ENCODE measurements around the gene SEZ6.

The SEZ6 gene

DNA sequence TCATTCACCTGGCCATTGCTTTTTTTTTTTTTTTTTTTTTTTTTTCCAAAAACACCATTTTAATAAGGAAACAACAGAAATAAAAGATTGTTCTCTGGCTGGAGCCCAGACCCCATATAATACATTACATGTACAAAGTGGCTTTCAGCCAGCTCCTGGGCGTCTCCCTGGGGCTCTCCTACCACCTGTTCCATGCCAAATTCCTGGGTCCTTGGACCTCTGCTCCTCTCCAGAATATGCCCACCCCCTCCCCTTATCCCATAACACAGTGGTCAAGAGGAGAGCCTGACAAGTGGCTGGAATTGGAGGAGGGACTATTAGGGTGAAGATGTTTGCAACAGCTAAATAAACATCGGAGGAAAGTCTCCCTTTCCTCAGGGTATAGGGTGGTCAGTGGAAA is 50.9 kb downstream of the SEZ6 start:
- DNase-seq (ENCODE audit: low spot score), result no peak

DNA sequence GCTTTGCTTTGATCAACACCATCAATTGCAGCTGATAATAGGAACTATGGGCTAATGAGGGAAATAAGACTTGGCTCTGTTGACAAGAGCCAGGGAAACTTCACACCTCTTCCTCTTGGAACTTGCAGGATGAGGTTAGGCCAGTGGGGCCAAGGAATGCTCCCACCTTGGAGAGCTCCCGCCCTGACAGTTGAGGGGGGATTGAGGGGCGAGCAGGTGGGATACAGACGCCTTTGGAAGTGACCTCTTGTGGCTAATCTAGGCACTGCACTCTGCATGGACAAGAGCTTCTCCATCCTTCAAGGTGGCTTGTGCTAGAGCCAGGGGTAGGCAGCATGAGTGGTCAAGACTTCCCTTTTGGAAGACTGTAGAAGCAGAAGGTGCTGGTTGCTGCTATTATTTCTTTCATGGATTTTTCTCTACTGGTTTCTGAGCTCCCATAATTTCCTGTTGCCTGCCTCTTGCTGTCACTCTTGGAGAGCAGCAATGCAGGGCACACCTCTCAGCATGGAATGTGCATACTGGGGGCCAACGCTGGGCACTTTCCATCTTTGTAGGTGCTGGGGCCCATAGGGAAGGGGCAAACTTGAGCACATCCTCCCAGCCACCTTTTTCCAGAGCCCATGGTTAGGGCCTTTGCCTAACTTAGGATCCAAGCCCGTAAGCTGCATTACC is 52.3 kb downstream of the SEZ6 start:
- DNase-seq (ENCODE audit: low spot score), result peak; percentile 86

DNA sequence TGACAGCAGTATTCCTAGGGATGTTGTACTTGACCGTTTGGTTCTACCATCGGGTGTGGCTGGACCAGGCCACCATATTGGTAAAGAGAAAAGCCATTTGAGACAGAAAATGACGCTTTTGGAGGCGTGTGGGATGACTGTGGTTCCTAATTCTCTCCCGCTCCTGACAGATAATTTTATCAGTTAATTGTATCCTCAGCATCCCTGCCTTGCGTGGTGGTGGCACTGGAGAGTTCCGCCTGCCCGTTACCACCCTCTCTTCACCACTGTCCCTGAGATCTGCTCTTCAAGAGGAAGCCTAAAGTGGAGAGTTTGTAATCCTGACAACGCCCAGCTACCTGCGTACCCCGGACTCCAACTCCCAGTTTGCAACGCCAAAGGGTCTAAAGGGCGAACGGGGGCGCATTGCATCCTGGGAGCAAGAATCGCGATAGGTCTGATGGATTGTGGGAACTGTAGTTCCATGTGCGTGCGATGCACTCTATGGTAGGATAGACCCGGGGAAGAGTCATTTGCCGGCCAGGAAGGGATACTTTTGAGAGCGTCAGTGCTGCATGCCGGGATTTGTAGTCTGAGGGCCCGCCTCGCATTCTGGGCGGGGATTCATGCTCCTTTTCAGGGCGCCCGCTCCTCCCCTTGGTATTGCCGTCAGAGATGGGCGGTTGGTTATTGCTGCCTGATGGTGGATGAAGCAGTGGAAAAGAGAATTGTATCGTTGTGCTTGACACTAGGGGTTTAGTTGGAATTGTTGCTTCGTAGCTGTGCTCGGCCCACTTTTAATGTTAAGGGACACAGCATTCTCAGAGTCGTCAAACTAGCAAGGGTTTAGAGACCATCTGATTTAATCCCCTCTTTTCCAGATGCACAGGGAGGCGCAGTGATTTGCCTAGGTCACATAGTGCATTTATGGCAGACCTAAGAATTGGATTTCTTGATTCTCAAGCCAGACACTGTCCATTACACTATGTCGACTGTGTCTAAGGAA is 53.5 kb downstream of the SEZ6 start:
- DNase-seq (ENCODE audit: low spot score), result peak; percentile 96

DNA sequence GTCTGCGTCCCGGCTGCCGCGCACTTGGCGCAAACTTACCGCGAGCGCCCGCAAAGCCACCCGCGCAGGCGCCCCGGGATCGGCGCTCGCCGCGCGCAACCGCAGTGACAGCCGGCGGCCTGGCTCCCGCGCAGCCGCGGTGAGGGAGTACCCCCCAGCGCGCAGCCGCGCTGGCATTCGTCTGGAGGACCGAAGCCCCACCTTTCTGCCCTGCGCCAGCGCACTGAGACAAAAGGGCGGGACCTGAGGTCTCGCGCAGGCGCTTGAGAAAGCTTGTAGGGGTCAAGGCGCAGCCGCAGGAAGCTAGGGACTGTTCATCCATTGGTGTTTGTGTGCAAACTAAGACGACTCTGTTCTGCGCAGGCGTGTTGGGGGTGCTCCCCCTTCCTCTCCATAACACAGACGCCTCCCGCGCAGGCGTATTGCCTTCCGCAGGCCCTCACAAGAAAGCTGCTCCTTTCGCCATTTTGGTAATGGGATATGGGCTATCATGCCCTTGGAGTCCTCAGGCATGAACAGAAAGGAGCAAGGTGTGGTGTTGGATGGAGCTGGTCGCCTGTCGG is 54.3 kb downstream of the SEZ6 start, which contains the start of gene PHF12:
Gene PHF12 (minus strand): TSS at position 91 of the 563 bp plus-strand sequence. CDS start 558 bp downstream, outside the sequence.
- peak; percentile 100 for DNase-seq (ENCODE audit: low spot score)

DNA sequence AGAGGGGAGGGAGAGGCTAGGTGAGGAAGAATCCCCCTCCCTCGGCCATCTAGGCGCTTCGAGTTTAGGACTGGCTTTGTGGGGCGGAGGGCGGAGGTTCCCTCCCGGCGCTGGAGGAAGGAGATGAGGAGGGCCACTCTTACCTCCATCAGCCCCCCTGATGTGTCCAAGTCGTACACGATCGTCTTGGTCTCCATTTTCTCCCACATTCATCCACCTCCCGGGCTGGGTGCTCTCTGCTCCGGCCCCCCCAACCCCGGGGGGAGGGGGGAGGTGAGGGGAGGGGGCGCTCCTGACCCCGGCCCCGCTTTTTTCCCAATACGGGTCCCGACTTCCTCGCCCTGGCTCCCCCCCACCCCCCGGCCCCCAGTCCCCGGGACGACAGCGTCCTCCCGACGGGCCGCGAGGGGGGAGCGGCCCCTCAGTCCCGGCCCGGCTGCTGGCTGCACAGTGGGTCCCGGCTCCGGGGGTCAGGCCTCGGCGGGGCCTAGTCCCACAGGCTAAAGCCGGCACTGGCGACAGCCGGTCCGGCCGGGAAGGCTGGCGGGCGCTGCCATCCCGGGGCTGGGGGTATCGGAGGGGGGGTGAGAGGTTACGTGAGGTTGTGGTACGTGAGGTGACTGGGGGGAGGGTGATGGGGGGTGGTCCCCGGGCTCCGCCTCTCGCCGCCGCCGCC is 54.9 kb downstream of the SEZ6 start:
- no peak for DNase-seq (ENCODE audit: low spot score)

DNA sequence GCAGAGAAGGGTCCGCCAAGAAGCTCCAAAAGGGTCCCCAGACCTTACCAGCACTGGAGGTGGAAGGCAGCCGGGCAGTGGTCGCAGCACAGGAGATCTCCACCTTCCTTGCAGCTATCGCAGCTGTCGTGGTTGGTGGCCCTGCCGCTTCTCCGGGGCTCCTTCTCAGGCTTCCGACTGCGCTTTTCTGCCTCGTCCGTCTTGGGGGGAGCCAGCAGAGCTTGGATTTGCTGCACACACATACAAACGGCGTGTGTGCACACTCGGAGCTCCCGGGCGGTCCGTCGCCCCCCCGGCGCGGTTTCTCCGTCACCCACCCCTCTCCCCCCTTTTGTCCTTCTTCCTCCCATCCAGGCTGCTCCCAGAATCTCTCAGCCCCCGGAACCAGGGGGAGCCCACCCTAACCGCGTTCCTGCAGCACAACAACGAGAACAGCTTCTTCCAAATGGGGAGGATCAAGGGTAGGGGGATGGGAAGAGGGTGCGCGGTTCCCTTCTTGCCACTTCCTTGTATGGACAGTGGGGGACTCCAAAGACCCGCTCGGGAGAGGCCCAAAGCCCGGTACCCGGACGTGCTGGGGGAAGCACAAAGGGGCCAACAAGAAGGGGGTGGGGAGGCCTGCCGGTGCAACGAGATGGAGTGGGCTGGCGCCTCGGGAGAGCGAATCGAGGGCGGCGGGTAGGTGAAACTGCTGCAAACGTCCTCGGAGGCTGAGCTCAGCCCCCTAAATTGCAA is 55.6 kb downstream of the SEZ6 start:
- peak; percentile 82 for DNase-seq (ENCODE audit: low spot score)

DNA sequence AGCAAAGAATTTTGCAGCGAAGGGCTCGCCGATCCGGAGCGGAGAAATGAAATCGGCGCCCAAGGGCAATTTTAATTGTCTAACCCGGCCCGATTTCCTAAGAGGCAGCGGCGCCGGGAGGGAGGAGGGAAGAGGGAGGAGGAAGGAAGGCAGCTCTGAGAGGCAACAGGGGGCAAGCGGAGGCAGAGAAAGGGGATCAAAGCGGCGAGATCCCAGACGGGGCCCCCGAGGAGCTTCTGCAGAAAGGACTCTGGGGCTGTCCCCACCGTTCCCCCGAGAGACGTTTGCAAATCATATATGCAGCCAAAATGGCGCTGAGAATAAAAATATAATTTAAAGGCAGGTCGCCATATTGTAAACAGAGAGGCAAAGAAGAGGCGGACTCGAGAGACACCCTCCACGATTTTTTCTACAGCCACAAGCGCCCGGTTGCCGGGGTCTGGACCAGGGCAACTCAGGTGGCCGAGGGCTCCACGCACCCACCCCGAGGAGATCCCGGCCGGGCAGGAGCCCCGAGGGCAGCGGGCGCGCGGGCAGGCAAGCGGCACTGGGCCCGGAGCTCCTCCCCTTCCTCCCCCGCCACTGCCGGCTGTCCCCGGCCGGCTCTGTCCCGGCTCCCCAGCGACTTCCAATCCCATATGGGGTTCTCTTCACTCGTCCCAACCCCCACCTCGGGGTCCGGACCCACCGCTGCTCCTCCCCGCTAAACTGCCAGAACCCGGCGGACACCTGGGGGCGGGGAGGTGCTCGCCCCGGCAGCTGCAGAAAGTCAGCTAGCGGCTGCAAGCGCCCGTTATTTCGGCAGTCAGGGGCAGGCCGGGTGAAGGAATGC is 56.4 kb downstream of the SEZ6 start:
- peak; percentile 82 for DNase-seq (ENCODE audit: low spot score)

DNA sequence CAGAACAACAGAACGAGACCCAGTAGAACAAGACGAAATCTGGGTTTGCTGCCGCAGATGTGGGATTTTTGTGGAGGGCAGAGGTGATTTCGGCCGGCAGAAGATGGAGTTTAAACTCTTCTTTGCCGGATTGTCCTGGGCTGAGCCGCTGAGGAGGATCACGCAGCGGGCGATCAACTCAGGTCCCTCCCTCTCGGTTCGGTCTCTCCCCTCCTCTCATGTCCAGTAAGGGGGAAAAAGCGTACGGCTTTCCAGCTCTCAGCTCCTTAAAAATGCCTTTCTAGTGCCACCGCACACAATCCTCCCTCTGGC is 57.0 kb downstream of the SEZ6 start:
- peak; percentile 88 for DNase-seq (ENCODE audit: low spot score)

DNA sequence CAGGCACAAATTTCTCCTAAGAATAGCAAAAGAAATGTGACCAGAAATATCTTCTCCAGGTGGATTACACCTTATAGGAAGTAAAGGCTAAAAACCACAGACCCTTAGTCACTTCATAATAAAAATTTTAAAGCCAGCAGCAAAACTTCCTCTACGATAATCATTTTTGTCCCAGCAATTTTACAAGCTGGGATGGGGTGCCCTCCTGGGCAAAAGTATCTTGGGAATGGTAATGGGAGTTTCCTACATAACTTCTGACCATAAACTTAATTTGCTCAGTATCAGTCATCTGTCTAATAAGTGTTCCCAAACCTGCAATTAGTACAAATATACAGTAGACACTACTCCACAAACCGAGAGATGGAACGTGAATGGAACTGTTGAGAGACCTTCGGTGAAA is 57.5 kb downstream of the SEZ6 start:
- no peak for DNase-seq (ENCODE audit: low spot score)

DNA sequence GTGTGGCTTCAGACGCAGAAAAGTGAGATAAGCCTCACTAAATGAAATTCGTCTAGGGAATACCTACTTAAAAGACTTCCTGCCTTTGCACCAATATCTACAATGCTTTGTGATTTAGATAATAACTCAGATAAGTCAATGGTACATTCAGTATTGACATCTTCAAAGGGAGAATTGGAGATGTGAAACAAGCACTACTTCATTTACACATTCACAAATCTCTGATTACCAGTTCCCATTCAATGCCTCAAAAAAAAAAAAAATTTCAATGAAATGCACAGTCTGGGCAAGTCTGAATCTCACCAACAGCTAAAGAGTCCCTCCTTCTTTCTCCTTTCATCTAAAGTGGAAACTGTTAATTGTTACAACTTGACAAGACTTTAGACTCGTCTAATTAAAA is 58.2 kb downstream of the SEZ6 start:
- DNase-seq (ENCODE audit: low spot score), result no peak

DNA sequence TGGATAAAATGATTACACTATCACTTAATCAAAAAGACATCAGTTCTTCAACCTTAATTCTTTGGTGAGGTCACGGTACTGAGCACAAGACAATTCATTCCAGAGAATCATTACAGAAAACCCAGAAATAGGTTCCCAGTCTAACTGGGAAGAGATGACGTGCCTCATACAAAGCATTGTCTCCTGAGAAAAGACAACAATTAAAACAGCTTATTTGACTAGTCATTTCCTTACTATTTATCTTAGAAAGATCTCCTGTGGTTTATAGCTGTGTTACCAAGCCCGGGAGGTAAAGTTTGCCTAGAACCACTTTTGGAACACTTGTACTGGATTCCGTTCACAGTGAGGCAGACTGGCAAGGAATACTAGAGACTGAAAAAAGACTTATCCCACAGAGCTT is 59.6 kb downstream of the SEZ6 start:
- DNase-seq (ENCODE audit: low spot score), result no peak

DNA sequence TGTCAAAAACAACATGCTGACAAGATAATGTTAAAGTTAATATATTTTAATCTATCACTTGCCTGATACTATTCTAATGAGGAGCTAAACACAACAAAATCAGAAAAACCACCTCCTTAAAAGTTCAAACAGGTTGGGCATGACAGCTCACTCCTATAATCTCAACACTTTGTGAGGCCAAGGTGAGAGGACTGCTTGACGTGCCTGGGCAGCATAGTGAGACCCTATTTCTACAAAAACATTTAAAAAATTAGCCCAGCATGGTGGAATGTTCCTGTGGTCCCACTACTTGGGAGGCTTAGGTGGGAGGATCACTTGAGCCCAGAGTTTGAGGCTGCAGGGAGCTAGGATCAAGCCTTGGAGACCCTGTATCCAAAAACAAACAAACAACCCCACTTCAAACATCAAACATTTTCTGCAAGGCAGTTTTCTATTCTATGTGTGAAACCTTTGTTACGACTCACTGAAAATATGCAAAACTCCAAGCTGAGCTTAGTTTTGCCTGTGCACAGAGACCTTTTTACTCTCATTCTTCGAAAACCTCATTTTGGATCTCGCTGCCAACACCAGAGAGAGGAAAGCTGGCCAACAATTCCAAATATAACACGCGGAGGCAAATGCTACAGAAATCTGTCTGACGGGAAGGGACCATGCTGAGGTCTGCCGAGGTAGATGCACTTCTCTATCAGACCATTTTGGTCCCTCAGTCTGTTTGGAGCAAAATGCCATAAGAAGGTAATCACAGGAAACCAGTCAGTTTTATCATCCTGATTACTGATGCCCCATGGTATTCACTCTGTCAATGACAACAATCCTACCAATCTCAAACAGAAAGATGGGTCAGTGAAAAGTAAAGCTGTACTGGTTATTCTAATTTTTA is 60.7 kb downstream of the SEZ6 start:
- DNase-seq (ENCODE audit: low spot score), result no peak

DNA sequence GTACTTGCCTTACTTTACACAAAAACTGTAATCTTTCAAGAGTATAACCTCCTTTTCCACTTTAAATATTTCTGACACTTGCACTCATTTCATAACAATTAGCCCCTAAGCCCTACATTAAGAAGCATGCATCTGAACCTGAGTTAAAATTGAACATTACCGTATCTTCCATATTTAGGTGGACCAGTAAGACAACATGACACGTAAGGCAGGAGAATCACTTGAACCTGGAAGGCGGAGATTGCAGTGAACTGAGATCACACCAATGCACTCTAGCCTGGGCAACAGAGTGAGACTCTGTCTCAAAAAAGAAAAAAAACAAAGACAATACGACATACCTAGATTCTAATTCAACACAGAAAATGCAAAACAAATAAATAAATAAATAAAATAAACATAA is 61.5 kb downstream of the SEZ6 start:
- DNase-seq (ENCODE audit: low spot score), result no peak

DNA sequence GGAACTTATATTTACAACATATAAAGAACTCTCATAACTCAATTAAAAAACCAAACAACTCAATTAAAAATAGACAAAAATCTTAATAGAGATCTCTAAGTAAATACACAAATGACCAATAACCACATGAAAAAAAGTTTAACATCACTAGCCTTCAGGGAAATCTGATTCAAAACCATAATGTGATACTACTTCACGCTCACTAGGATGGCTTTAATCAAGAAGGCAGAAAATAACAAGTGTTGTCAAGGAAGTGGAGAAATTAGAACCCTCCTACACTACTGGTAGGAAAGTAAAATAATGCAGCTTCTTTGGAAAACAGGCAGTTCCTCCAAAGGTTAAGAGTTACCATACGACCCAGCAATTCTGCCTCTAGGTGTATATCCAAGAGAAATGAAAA is 62.9 kb downstream of the SEZ6 start:
- DNase-seq (ENCODE audit: low spot score), result no peak

DNA sequence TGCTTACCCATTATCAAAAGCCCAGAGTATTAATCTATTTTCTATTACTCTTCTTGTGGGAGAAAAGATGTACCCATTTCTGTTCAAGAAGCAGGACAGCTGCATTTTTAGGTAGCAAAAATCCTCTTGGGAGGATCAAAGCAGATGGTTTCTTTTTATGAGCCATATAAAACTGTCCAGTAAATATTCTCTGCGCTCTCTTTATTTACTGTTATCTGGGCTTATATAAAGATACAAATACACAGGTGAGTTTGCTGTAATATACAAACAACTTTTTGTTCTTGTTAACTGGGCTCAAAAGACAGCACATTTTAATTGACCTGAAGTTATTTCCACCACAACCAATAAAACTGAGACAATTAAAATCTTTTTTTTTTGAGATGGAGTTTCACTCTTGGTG is 64.6 kb downstream of the SEZ6 start:
- DNase-seq (ENCODE audit: low spot score), result no peak

DNA sequence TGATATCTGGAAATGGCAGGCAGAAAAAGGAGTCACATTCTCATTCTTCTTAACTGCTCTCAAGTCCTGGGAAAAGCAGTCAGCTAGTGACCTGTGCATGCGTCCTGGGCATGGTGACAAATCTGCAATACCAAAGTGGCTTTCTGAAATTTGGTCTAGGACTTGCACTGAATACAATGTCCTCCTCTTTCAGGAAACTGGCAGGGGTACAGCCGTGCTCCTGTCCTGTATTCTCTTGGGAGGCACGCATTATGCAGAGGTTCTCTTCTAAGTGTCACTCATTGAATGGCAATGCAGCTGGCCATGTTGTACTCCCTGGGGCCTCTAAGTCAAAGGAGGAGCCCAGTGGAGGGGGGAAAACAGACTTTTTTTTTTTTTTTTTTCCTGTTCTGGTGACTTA is 65.2 kb downstream of the SEZ6 start:
- no peak for DNase-seq (ENCODE audit: low spot score)

DNA sequence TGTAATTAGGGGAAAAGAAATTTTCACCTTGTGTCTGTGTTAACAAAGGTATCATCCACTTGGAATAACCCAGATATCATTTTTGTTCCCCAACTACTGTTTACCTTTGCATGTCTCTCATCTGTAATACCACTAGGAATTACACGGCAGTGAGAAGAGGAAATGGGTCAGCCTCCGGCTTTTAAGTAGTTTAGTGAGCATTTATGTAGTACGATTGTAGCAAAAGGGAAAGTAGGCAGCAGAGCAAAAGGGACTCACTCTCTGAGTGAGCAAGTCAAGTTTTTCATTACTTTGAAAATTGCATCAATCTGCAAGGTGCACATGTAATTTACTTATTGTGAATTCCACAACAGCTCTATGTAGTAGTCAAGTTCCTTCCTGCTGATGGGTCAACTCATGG is 65.7 kb downstream of the SEZ6 start:
- no peak for DNase-seq (ENCODE audit: low spot score)

DNA sequence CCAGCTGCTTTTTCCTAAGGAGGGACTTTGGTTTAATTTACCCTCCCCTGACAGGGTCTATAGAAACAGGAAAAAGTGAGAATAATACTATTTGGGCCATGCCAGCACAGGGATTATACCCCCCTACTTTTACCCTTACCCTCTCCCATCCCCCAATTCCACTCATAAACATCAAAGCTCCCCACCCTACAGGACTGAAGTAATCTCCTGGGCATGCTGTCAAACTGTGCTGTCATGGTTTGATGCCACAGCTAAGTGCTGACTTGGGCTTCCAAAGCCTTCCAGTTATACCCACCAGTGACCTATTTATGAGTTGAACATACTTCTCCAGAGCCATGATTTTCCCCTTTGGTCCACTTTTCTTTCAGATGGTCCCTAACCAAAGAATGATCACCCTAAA is 67.3 kb downstream of the SEZ6 start:
- no peak for DNase-seq (ENCODE audit: low spot score)

DNA sequence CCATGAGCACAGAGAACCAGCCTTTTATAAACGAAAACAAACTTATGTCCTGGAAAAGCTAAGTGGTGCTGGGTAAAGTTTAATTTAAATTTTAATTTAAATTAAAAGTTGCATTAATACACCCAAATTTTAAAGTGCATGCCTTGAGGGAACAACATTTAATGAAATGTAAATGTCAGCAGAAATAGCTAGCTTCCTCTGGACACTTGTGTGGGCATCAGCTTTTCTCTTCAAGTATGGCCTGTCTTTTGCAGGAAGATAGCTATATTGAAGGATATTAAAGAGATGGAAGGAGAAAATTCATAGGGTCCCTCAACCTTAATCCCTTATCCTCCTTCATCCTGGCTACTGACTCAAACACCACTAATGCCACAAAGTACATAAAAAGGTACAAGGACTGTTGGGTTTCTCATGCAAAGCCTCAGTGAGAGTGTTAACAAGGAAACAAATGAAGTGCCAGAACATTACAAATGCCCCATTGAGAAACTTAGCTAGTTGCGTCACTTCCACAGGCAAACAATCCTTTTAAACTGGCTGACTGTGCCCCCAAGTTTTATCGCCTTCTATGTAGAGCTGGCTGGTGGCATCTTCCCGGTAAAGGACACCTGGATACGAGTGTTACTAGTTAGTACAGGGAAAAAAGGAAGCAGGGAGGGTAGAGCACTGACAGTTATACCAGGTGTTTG is 68.6 kb downstream of the SEZ6 start:
- DNase-seq (ENCODE audit: low spot score), result no peak
